CD4-positive, alpha-beta T cell treated with Interleukin-6 at 100 ng/mL for 8 hours (primary cell): ENCODE measurements around the gene EIF3M.
"Not testable (repeated sequence)": the region's sequence is repeated elsewhere in the genome, so short reads cannot be mapped to it uniquely, and the experiment has no call there.

ENCODE experiments used
- DNase-seq: peaks from one replicate; pipeline ENCODE4 v3.0.0-alpha.2; 2020; ENCODE audit warnings: mixed read lengths, low spot score

EIF3M gene

GRCh38 chr11:32596114-32596513, 12.5 kb downstream of the EIF3M start:
- DNase-seq = not testable (repeated sequence)

GRCh38 chr11:32597921-32598320, 14.3 kb downstream of the EIF3M start:
- no peak for DNase-seq

- DNase-seq = no peak
These were observed 19.2 kb downstream of the EIF3M start for GRCh38 chr11:32602657-32603415.

GRCh38 chr11:32606220-32606619, 22.6 kb downstream of the EIF3M start:
- no peak for DNase-seq

- DNase-seq = not testable (repeated sequence)
These were observed 25.2 kb downstream of the EIF3M start for GRCh38 chr11:32608826-32609225.

GRCh38 chr11:32610797-32611352, 27.2 kb downstream of the EIF3M start:
- DNase-seq = no peak

GRCh38 chr11:32613500-32614151, 30.0 kb downstream of the EIF3M start:
- no peak for DNase-seq

GRCh38 chr11:32615422-32615821, 31.8 kb downstream of the EIF3M start:
- no peak for DNase-seq

GRCh38 chr11:32616903-32617302, 33.3 kb downstream of the EIF3M start:
- DNase-seq = no peak

- no peak for DNase-seq
These were observed 47.2 kb downstream of the EIF3M start for GRCh38 chr11:32630844-32631243.

GRCh38 chr11:32635819-32636218, 52.2 kb downstream of the EIF3M start:
- DNase-seq = no peak

- DNase-seq = no peak
These were observed 57.7 kb downstream of the EIF3M start for GRCh38 chr11:32641361-32641760.

GRCh38 chr11:32643526-32643925, 59.9 kb downstream of the EIF3M start:
- DNase-seq = no peak
